Lower leg skin (tissue), 3 donors: Measurements from ENCODE around the gene GPRC5D.

Source experiments
- POLR2A ChIP-seq, 2 donors: fragments of 450-650 bp; IDR thresholded peaks; one replicate each; pipeline ENCODE4 v1.6.1; 2016 to 2017; ENCODE audit warnings: antibody characterized with exemption in 2 of 2, mild to moderate bottlenecking in 1 of 2, moderate library complexity in 1 of 2
- TF ChIP-seq, protein P1 (sequence below), 3 donors: fragments of 450-650 bp; IDR thresholded peaks; one replicate each; pipeline ENCODE4 v1.5.1; 2016; ENCODE audit warnings: antibody characterized with exemption in 3 of 3, mild to moderate bottlenecking in 3 of 3, moderate library complexity in 2 of 3

DNA sequence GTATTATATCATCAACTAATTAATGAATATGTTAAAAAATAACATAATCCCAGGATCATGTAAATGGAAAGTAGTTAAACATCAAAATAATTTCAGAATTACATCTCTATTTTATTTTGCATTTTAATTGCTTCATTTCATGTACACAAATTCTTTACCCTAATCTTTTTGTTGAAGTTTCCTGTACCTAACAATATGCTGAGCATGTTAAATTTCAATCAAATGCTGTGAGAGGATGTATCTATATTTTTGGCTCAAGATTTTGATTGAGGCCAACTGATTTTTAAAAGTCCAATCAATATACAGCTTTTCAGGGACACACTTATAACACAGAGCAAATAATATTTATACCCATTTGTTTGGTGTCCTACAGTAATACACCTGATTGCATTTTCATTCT, 6.4 kb downstream of the GPRC5D start:
- no peak for TF ChIP-seq POLR2A (IDR thresholded peaks at IDR 0.05)
- TF ChIP-seq, protein P1, sequence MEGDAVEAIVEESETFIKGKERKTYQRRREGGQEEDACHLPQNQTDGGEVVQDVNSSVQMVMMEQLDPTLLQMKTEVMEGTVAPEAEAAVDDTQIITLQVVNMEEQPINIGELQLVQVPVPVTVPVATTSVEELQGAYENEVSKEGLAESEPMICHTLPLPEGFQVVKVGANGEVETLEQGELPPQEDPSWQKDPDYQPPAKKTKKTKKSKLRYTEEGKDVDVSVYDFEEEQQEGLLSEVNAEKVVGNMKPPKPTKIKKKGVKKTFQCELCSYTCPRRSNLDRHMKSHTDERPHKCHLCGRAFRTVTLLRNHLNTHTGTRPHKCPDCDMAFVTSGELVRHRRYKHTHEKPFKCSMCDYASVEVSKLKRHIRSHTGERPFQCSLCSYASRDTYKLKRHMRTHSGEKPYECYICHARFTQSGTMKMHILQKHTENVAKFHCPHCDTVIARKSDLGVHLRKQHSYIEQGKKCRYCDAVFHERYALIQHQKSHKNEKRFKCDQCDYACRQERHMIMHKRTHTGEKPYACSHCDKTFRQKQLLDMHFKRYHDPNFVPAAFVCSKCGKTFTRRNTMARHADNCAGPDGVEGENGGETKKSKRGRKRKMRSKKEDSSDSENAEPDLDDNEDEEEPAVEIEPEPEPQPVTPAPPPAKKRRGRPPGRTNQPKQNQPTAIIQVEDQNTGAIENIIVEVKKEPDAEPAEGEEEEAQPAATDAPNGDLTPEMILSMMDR (IDR thresholded peaks at IDR 0.05): no peak
